WTC11 (cell line): ENCODE results near the gene LY9. TPM values are rescaled to one million over a fixed set of nuclear protein-coding genes. Genes with fewer than 3 reads are reported as not detected.

Source experiments
- ATAC-seq: fragments of 200-7000 bp; cut with Tn5 transposase; 2 replicates; pipeline ENCODE4 v1.10.0; 2021; ENCODE audit warnings: mild to moderate bottlenecking, moderate library complexity
- CTCF ChIA-PET: fragments of 300-600 bp; sonication (Branson Sonifier 250); formaldehyde crosslinking; loops from one replicate; lab custom pipeline; 2021; ENCODE audit warnings: antibody characterized with exemption; lab: Charles Lee
- POLR2A ChIA-PET: fragments of 350-600 bp; sonication (Branson Sonifier 250); formaldehyde crosslinking; loops from one replicate; lab custom pipeline; 2021; ENCODE audit warnings: antibody characterized with exemption; lab: Charles Lee
- DNase-seq: peaks from one replicate; pipeline ENCODE4 v3.0.0; 2021; ENCODE audit warnings: low spot score
- H3K27ac Mint-ChIP-seq: 2 replicates; pipeline ENCODE4 v1.8.0; 2021; ENCODE audit warnings: mixed read lengths
- H3K27me3 Mint-ChIP-seq: 2 replicates; pipeline ENCODE4 v1.8.0; 2021; ENCODE audit warnings: low read depth, mild to moderate bottlenecking, moderate library complexity, mixed read lengths
- H3K36me3 Mint-ChIP-seq: 2 replicates; pipeline ENCODE4 v1.8.0; 2021; ENCODE audit warnings: mixed read lengths
- H3K4me1 Mint-ChIP-seq: 2 replicates; pipeline ENCODE4 v1.8.0; 2022; ENCODE audit warnings: mixed read lengths
- H3K4me3 Mint-ChIP-seq: 2 replicates; pipeline ENCODE4 v1.8.0; 2021; ENCODE audit warnings: mild to moderate bottlenecking, moderate library complexity, mixed read lengths
- H3K9me3 Mint-ChIP-seq: 2 replicates; pipeline ENCODE4 v1.8.0; 2021; ENCODE audit warnings: mixed read lengths
- AR ChIP-seq: fragments of 250-450 bp; sonication (Bioruptor Pico); IDR thresholded peaks from 2 replicates; pipeline ENCODE4 v1.9.0; 2021; ENCODE audit warnings: mild to moderate bottlenecking
- CTCF ChIP-seq: fragments of 200-600 bp; IDR thresholded peaks from 2 replicates; pipeline ENCODE4 v1.8.0; 2022; ENCODE audit warnings: antibody characterized with exemption
- E2F1 ChIP-seq: sonication (generic); formaldehyde crosslinking; IDR thresholded peaks from 2 replicates; pipeline ENCODE4 v1.8.0; 2022; ENCODE audit warnings: mild to moderate bottlenecking, missing genetic modification reagents
- E2F5 ChIP-seq: sonication (generic); formaldehyde crosslinking; IDR thresholded peaks from 2 replicates; pipeline ENCODE4 v1.8.1; 2022; ENCODE audit warnings: mild to moderate bottlenecking, moderate library complexity, missing genetic modification reagents
- FOXK1 ChIP-seq: sonication (generic); formaldehyde crosslinking; IDR thresholded peaks from 2 replicates; pipeline ENCODE4 v1.8.0; 2022; ENCODE audit warnings: mild to moderate bottlenecking, moderate library complexity, missing genetic modification reagents
- FOXP4 ChIP-seq: sonication (generic); formaldehyde crosslinking; IDR thresholded peaks from 2 replicates; pipeline ENCODE4 v1.8.0; 2022; ENCODE audit warnings: mild to moderate bottlenecking, missing genetic modification reagents
- MXD4 ChIP-seq: fragments of 250-450 bp; sonication (Bioruptor Pico); IDR thresholded peaks from 2 replicates; pipeline ENCODE4 v1.8.0; 2021; ENCODE audit warnings: mild to moderate bottlenecking, moderate library complexity, borderline replicate concordance
- RELA ChIP-seq: sonication (generic); formaldehyde crosslinking; IDR thresholded peaks from 2 replicates; pipeline ENCODE4 v1.8.1; 2022; ENCODE audit warnings: missing genetic modification reagents, mild to moderate bottlenecking, borderline replicate concordance
- RORB ChIP-seq: fragments of 250-450 bp; sonication (Bioruptor Pico); IDR thresholded peaks from 2 replicates; pipeline ENCODE4 v1.9.0; 2021; ENCODE audit warnings: mild to moderate bottlenecking
- SMAD3 ChIP-seq: sonication (generic); formaldehyde crosslinking; IDR thresholded peaks from 2 replicates; pipeline ENCODE4 v1.8.0; 2022; ENCODE audit warnings: missing genetic modification reagents, mild to moderate bottlenecking, borderline replicate concordance
- STAT6 ChIP-seq: sonication (generic); formaldehyde crosslinking; conservative IDR thresholded peaks from 2 replicates; pipeline ENCODE4 v1.8.1; 2023; ENCODE audit warnings: mild to moderate bottlenecking, low read depth, missing genetic modification reagents, moderate library complexity
- TCF7 ChIP-seq: sonication (generic); formaldehyde crosslinking; IDR thresholded peaks from 2 replicates; pipeline ENCODE4 v1.8.0; 2022; ENCODE audit warnings: mild to moderate bottlenecking, low read depth, missing genetic modification reagents, moderate library complexity
- TP53 ChIP-seq: sonication (generic); formaldehyde crosslinking; IDR thresholded peaks from 2 replicates; pipeline ENCODE4 v1.8.1; 2023; ENCODE audit warnings: mild to moderate bottlenecking, missing genetic modification reagents
- ZNF263 ChIP-seq: sonication (generic); formaldehyde crosslinking; IDR thresholded peaks from 2 replicates; pipeline ENCODE4 v1.8.1; 2022; ENCODE audit warnings: low read depth, mild to moderate bottlenecking, moderate library complexity, missing genetic modification reagents
- ZNF317 ChIP-seq: sonication (generic); formaldehyde crosslinking; IDR thresholded peaks from 2 replicates; pipeline ENCODE4 v1.8.1; 2023; ENCODE audit warnings: low read depth, mild to moderate bottlenecking, moderate library complexity, missing genetic modification reagents, borderline replicate concordance
- ZNF396 ChIP-seq: fragments of 250-450 bp; sonication (Bioruptor Pico); IDR thresholded peaks from 2 replicates; pipeline ENCODE4 v1.8.0; 2021; ENCODE audit warnings: mild to moderate bottlenecking, moderate library complexity, borderline replicate concordance
- ZNF532 ChIP-seq: fragments of 250-450 bp; sonication (Bioruptor Pico); IDR thresholded peaks from 2 replicates; pipeline ENCODE4 v1.9.0; 2021; ENCODE audit warnings: mild to moderate bottlenecking, borderline replicate concordance
- total RNA-seq: library from RNA; stranded (reverse); gene quantifications from 3 replicates; pipeline ENCODE4 v1.2.3, GENCODE V29; 2021

Gene LY9
- total RNA-seq, 1 experiment from 2014 or later = not detected

GRCh38 chr1:160850993-160851392 is 55.0 kb downstream of the LY9 start:
- H3K36me3 Mint-ChIP-seq = no peaks in the 10 kb centered on the region
- TF ChIP-seq E2F1 (CRISPR knock-in tag) (no peak), RELA (no peak)
- TF ChIP-seq, all 79 proteins: peak for 0
- no peak overlapping the region for H3K4me3 Mint-ChIP-seq
- H3K27ac Mint-ChIP-seq = no peak overlapping the region
- DNase-seq (no peak), ATAC-seq (no peak)
- no peaks in the 10 kb centered on the region for H3K27me3 Mint-ChIP-seq
- H3K4me1 Mint-ChIP-seq = no peaks in the 10 kb centered on the region
- ChIA-PET POLR2A (no interaction called here), CTCF (interaction anchor here (1.4 to 1.8 kb wide), 2 partner anchors 30 to 103 kb away, joined by 3 to 4 read pairs; partner anchors contain the start of gene ITLN2)
- H3K9me3 Mint-ChIP-seq = no peaks in the 10 kb centered on the region; the same call in 1 of the 2 replicates

GRCh38 chr1:160853014-160853413 is 57.0 kb downstream of the LY9 start:
- DNase-seq (no peak), ATAC-seq (no peak)
- Mint-ChIP-seq H3K4me3 (no peak overlapping the region), H3K27ac (no peak overlapping the region), H3K4me1 (no peaks in the 10 kb centered on the region), H3K9me3 (no peaks in the 10 kb centered on the region; the same call in 1 of the 2 replicates), H3K27me3 (no peaks in the 10 kb centered on the region), H3K36me3 (no peaks in the 10 kb centered on the region)
- ChIA-PET CTCF (interaction anchor here (0.7 to 0.9 kb wide), 2 partner anchors 101 to 186 kb away, joined by 3 to 5 read pairs; partner anchors contain the start of gene TSTD1), POLR2A (no interaction called here)
- TF ChIP-seq ZNF317 (no peak), TCF7 (CRISPR knock-in tag) (no peak), TP53 (CRISPR knock-in tag) (no peak), AR (CRISPR knock-in tag) (no peak), CTCF (no peak), ZNF263 (CRISPR knock-in tag) (no peak), E2F5 (CRISPR knock-in tag) (no peak), RORB (CRISPR knock-in tag) (no peak), STAT6 (CRISPR knock-in tag) (no peak), FOXK1 (CRISPR knock-in tag) (no peak), MXD4 (CRISPR knock-in tag) (no peak), ZNF532 (CRISPR knock-in tag) (no peak), SMAD3 (CRISPR knock-in tag) (no peak), FOXP4 (CRISPR knock-in tag) (no peak), ZNF396 (no peak)
